K562 (cell line): ENCODE results near the gene RBM12.

Experiments used
- CBX8 ChIP-seq: fragments of 200-600 bp; sonication (generic); IDR thresholded peaks from 2 replicates; pipeline ENCODE4 v1.6.1; 2012; ENCODE audit warnings: borderline replicate concordance, mixed run types, low read depth, mild to moderate bottlenecking, moderate library complexity, mixed read lengths, low read length, control low read depth, inconsistent platforms; ENCODE audit not compliant: poor library complexity, severe bottlenecking; ENCODE audit errors: extremely low read depth
- EGR1 ChIP-seq: fragments of 450-650 bp; conservative IDR thresholded peaks from 2 replicates; pipeline ENCODE4 v1.6.1; 2017; ENCODE audit warnings: mild to moderate bottlenecking
- EZH2 ChIP-seq: IDR thresholded peaks from 2 replicates; pipeline ENCODE4 v1.6.1; 2012; ENCODE audit warnings: low read depth, mild to moderate bottlenecking, inconsistent platforms, low read length, borderline replicate concordance
- GATA2 ChIP-seq: sonication (generic); formaldehyde crosslinking; IDR thresholded peaks from 2 replicates; pipeline ENCODE4 v1.4.0; 2020; ENCODE audit warnings: mild to moderate bottlenecking, missing genetic modification reagents
- HCFC1 ChIP-seq: IDR thresholded peaks from 2 replicates; pipeline ENCODE4 v1.6.1; 2012; ENCODE audit warnings: low read depth, low read length, improper control_type of control experiment
- SMAD3 ChIP-seq: fragments of 450-650 bp; formaldehyde crosslinking; conservative IDR thresholded peaks from 2 replicates; pipeline ENCODE4 v1.4.0; 2020; ENCODE audit warnings: mild to moderate bottlenecking
- TF ChIP-seq, protein P1 (sequence below), 3 experiments: IDR thresholded peaks in 2 of 3; conservative IDR thresholded peaks in 1 of 3; 2 replicates each; pipeline ENCODE4 v1.5.1; 2011 to 2012; ENCODE audit warnings: low read length in 3 of 3, mild to moderate bottlenecking in 3 of 3, control low read depth in 2 of 3, improper control_type of control experiment in 1 of 3, inconsistent platforms in 1 of 3, low read depth in 1 of 3, mixed read lengths in 1 of 3, moderate library complexity in 1 of 3; ENCODE audit not compliant: insufficient read depth in 2 of 3
- TF ChIP-seq, protein P2 (sequence below): sonication (generic); formaldehyde crosslinking; IDR thresholded peaks from 2 replicates; pipeline ENCODE4 v1.8.1; 2022; ENCODE audit warnings: missing genetic modification reagents
- TF ChIP-seq, protein P3 (sequence below): fragments of 450-650 bp; IDR thresholded peaks from 2 replicates; pipeline ENCODE4 v1.6.1; 2016; ENCODE audit warnings: mild to moderate bottlenecking, moderate library complexity

DNA sequence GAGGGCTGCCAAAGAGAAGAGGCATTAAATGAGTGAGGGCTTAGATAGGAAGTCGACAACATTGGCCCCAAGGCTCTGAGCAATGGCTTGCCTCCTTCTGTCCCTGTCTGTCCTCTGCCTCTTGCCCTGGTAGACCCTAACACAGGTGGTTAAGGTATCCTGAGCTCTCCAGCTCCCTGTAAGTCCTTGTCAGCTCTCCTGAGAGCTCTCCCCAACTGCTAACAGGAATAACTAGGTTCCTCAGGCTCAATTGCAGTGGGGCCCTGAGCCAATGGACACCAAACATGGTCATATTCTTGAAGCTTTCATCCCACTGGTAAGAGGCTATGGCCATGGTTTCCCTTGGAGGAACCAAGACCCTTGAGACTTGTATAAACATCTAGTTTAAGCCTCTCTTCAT, 5.0 kb upstream of the RBM12 start:
- TF ChIP-seq, protein P1, sequence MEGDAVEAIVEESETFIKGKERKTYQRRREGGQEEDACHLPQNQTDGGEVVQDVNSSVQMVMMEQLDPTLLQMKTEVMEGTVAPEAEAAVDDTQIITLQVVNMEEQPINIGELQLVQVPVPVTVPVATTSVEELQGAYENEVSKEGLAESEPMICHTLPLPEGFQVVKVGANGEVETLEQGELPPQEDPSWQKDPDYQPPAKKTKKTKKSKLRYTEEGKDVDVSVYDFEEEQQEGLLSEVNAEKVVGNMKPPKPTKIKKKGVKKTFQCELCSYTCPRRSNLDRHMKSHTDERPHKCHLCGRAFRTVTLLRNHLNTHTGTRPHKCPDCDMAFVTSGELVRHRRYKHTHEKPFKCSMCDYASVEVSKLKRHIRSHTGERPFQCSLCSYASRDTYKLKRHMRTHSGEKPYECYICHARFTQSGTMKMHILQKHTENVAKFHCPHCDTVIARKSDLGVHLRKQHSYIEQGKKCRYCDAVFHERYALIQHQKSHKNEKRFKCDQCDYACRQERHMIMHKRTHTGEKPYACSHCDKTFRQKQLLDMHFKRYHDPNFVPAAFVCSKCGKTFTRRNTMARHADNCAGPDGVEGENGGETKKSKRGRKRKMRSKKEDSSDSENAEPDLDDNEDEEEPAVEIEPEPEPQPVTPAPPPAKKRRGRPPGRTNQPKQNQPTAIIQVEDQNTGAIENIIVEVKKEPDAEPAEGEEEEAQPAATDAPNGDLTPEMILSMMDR (IDR thresholded peaks at IDR 0.05 in 2 of 3, conservative IDR thresholded peaks at IDR 0.05 in 1 of 3; ENCODE audit: insufficient read depth in 2 of 3, low read depth in 1 of 3, low read length in 3 of 3): no peak
- TF ChIP-seq, protein P2, sequence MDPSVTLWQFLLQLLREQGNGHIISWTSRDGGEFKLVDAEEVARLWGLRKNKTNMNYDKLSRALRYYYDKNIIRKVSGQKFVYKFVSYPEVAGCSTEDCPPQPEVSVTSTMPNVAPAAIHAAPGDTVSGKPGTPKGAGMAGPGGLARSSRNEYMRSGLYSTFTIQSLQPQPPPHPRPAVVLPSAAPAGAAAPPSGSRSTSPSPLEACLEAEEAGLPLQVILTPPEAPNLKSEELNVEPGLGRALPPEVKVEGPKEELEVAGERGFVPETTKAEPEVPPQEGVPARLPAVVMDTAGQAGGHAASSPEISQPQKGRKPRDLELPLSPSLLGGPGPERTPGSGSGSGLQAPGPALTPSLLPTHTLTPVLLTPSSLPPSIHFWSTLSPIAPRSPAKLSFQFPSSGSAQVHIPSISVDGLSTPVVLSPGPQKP (CRISPR knock-in tag): no peak
- TF ChIP-seq SMAD3 (CRISPR knock-in tag) (no peak), GATA2 (CRISPR knock-in tag) (no peak), EGR1 (no peak), CBX8 (no peak), HCFC1 (no peak), EZH2 (no peak)
- TF ChIP-seq, protein P3, sequence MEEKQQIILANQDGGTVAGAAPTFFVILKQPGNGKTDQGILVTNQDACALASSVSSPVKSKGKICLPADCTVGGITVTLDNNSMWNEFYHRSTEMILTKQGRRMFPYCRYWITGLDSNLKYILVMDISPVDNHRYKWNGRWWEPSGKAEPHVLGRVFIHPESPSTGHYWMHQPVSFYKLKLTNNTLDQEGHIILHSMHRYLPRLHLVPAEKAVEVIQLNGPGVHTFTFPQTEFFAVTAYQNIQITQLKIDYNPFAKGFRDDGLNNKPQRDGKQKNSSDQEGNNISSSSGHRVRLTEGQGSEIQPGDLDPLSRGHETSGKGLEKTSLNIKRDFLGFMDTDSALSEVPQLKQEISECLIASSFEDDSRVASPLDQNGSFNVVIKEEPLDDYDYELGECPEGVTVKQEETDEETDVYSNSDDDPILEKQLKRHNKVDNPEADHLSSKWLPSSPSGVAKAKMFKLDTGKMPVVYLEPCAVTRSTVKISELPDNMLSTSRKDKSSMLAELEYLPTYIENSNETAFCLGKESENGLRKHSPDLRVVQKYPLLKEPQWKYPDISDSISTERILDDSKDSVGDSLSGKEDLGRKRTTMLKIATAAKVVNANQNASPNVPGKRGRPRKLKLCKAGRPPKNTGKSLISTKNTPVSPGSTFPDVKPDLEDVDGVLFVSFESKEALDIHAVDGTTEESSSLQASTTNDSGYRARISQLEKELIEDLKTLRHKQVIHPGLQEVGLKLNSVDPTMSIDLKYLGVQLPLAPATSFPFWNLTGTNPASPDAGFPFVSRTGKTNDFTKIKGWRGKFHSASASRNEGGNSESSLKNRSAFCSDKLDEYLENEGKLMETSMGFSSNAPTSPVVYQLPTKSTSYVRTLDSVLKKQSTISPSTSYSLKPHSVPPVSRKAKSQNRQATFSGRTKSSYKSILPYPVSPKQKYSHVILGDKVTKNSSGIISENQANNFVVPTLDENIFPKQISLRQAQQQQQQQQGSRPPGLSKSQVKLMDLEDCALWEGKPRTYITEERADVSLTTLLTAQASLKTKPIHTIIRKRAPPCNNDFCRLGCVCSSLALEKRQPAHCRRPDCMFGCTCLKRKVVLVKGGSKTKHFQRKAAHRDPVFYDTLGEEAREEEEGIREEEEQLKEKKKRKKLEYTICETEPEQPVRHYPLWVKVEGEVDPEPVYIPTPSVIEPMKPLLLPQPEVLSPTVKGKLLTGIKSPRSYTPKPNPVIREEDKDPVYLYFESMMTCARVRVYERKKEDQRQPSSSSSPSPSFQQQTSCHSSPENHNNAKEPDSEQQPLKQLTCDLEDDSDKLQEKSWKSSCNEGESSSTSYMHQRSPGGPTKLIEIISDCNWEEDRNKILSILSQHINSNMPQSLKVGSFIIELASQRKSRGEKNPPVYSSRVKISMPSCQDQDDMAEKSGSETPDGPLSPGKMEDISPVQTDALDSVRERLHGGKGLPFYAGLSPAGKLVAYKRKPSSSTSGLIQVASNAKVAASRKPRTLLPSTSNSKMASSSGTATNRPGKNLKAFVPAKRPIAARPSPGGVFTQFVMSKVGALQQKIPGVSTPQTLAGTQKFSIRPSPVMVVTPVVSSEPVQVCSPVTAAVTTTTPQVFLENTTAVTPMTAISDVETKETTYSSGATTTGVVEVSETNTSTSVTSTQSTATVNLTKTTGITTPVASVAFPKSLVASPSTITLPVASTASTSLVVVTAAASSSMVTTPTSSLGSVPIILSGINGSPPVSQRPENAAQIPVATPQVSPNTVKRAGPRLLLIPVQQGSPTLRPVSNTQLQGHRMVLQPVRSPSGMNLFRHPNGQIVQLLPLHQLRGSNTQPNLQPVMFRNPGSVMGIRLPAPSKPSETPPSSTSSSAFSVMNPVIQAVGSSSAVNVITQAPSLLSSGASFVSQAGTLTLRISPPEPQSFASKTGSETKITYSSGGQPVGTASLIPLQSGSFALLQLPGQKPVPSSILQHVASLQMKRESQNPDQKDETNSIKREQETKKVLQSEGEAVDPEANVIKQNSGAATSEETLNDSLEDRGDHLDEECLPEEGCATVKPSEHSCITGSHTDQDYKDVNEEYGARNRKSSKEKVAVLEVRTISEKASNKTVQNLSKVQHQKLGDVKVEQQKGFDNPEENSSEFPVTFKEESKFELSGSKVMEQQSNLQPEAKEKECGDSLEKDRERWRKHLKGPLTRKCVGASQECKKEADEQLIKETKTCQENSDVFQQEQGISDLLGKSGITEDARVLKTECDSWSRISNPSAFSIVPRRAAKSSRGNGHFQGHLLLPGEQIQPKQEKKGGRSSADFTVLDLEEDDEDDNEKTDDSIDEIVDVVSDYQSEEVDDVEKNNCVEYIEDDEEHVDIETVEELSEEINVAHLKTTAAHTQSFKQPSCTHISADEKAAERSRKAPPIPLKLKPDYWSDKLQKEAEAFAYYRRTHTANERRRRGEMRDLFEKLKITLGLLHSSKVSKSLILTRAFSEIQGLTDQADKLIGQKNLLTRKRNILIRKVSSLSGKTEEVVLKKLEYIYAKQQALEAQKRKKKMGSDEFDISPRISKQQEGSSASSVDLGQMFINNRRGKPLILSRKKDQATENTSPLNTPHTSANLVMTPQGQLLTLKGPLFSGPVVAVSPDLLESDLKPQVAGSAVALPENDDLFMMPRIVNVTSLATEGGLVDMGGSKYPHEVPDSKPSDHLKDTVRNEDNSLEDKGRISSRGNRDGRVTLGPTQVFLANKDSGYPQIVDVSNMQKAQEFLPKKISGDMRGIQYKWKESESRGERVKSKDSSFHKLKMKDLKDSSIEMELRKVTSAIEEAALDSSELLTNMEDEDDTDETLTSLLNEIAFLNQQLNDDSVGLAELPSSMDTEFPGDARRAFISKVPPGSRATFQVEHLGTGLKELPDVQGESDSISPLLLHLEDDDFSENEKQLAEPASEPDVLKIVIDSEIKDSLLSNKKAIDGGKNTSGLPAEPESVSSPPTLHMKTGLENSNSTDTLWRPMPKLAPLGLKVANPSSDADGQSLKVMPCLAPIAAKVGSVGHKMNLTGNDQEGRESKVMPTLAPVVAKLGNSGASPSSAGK: no peak
